NCI-H1694 (cell line): ENCODE measurements around the gene NUDT19.
"Not testable (repeated sequence)": the region's sequence is repeated elsewhere in the genome, so short reads cannot be mapped to it uniquely, and the experiment has no call there.

Experiments used
- DNase-seq: peaks from one replicate; lab custom pipeline; 2025; lab: John Stamatoyannopoulos, UW

The NUDT19 gene

DNA sequence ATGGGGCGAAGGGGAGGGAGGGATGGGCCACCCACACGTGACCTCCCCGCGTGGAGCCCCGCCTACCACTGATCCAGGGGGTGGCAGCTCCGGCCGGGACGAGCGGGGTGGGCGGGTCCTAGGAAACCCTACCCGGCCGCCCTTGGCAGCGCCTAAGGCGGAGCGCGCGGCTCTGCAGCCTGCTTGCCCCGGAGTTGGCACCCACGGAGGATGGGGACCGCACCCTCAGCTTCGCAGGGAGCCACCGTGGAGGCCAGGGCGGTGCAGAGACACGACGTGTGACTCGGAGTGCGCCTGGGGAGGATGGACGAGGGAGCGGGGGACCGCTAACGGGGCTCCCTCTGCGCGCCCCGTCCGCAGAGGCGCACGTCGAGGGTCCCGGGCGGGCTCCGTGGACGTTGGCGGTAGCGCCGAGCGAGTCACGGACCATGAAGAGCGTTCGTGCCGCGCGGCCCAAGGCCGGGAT lies 15.9 kb upstream of the NUDT19 start, which contains the start of gene RGS9BP:
TSS of gene RGS9BP (plus strand) at position 129 of the 466 bp plus-strand sequence. CDS start 416 bp downstream, outside the sequence.
- DNase-seq = peak; percentile 43

DNA sequence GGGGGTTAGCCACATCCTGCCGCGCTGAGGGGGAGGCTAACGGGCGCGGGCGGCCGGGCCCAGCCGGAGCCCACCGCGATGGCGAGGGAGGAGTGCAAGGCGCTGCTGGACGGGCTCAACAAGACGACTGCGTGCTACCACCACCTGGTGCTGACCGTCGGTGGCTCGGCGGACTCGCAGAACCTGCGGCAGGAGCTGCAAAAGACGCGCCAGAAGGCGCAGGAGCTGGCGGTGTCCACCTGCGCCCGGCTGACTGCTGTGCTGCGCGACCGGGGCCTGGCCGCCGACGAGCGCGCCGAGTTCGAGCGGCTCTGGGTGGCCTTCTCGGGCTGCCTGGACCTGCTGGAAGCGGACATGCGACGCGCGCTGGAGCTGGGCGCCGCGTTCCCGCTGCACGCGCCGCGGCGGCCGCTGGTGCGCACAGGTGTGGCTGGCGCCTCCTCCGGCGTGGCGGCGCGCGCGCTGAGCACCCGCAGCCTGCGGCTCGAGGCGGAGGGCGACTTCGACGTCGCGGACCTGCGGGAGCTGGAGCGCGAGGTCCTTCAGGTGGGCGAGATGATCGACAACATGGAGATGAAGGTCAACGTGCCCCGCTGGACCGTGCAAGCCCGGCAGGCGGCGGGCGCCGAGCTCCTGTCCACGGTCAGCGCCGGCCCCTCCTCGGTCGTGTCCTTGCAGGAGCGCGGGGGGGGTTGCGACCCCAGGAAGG lies 15.3 kb upstream of the NUDT19 start:
- DNase-seq = no peak

DNA sequence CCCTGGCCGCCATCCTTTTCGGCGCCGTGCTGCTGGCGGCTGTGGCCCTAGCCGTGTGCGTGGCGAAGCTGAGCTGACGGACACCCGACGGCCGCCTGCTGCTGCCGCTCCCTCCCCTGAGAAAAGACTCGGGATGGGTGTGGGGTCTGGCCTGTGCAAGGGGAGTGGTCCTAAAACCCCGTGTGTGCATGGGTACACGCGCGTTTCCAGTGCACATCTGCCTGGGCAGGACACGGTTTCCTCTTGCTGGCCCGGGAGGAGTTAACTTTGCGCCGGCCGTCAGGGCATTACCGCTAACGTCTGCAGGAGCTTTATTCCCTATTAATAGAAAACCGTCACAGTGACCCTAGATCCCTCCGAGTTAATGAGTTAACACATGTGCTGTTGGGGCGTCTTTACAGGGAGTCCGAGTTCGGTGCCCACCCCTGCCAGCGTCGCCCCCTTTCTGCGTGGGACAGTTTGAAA lies 14.7 kb upstream of the NUDT19 start:
- DNase-seq = no peak

DNA sequence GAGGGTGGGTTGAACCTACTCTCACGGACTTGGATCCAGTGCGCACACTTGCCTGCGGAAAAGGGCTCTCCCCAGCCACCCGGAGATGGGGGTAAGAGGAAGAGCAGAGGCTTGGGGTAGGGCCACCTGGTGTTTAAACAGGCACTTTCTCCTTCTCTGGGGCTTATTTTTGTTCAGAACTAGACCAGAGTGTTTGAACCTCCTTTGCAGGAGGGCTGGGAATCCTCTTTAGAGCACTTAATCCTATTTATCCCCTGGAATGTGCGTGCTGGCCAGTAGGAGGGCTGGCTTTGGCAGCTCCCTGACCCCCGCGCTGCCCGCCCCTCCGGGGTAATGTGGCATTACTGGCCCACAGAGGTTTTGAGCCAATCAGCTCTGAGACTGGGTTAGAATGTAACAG lies 14.0 kb upstream of the NUDT19 start:
- DNase-seq = no peak

DNA sequence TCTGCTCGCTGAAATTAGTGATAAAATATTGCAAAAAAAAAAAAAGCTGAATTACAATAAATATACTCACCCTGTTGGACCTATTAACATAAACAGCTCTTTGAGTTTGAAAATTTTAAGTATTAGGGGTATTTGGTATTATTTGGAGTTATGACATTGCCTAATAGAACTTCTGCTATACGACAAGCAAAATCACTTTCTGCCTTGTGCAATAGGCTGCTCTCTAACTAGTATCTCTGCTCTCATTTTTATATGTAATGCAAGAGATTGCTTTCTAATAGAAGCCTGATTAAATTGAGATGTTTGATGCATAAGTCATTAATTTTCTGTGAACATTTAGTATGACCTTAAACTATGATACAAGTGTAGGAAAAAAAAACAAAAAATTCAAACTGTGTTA lies 10.6 kb upstream of the NUDT19 start:
- no peak for DNase-seq

DNA sequence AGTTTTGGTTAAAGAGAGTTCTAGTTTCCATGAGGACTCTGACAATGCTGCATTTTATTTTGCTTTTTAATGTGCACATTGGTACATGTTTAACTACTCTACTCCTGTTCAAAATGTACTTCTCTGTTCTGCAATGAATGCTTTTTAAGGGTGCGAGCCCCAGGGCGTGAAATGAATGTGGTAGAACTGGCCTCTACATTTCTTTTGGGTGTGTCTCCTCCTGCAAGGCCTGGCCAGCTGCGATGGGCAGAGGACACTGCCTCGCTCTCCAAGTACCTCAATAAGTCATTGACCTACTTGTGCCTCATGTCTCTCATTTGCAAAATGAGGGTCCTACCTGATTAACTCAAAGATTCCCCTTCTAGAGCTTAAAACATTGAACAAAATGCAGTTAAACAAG lies 9.3 kb upstream of the NUDT19 start:
- DNase-seq = no peak

DNA sequence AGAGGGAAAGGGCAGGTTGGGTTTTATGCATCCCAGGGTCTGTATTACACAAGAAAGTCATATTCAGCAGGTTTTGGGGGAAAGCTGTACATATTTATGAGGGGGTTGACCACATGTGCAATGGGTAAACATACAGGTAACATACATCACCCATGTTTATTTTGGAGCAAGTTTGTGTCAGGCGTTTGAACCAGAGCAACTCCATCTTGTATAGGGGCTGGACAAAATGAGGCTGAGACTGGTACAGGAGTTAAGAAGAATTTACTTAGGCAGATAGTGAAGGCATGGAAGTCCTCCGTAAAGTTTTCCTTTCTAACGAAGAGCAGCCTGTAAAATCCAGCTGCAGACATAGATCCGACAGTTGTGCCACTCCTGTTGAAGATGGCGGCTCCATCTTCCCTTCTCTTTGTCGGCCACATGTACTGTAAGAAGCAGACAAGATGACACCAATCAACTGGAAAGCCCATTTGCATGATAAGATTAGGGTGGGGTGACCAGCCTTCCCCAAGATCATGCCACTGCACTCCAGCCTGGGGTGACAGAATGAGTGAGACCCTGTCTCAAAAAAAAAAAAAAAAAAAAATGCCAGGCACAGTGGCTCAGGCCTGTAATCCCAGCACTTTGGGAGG lies 4.7 kb upstream of the NUDT19 start:
- no peak for DNase-seq

DNA sequence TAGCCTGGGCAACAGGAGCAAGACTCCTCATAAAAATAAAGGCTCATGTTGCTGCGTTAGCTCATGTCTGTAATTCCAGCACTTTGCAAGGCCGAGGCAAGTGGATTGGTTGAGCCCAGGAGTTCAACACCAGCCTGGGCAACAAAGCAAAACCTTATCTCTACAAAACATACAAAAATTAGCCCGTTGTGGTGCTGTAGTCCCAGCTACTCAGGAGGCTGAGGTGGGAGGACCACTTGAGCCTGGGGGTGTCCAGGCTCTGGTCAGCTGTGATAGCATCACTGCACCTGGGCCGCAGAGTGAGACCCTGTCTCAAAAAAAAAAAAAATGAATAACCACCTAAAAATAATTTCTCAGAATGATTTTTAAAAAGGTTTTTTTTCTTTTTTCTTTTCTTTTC lies 3.9 kb upstream of the NUDT19 start:
- no peak for DNase-seq

DNA sequence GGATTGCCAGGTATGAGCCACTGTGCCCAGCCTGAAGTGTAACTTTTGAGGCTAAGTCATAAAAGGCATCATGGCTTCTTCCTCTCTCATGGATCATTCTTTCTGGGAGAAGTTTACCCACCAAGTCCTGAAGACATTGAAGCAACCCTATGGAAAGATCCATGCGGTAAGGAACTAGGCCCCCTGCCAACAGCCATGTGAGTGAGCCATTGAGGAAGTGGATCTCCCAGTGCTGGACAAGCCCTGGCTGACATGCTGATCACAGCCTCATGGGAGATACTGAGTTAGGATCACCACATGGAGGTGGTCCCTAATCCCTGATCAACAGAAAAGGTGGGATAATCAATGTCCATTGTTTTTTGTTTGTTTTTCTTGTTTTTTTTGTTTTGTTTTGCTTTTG lies 3.3 kb upstream of the NUDT19 start:
- DNase-seq = no peak

DNA sequence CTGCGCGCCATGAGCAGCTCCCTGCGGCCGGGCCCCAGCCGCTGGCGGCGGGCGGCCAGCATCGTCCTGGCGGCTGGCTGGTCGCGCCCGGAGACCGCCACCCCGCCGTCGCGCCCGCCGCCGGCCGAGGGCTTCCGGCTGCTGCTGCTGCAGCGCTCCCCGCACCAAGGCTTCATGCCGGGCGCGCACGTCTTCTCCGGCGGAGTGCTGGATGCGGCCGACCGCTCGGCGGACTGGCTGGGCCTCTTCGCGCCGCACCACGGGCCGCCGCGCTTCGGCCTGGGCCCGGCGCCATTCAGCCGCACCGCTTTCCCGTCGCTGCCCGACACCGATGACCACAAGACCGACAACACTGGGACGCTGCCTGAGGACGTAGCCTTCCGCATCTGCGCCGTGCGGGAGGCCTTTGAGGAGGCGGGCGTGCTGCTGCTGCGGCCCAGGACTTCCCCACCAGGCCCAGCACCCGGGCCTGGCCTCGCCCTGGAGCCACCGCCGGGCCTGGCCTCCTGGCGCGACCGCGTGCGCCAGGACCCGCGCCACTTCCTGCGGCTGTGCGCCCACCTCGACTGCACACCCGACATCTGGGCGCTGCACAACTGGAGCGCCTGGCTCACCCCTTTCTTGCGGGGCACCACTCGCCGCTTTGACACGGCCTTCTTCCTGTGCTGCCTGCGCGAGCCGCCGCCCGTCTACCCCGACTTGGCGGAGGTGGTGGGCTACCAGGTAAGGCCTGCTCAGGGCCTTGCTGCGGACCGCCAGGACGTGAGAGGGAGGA lies 518 bp downstream of the NUDT19 start:
- DNase-seq = no peak

DNA sequence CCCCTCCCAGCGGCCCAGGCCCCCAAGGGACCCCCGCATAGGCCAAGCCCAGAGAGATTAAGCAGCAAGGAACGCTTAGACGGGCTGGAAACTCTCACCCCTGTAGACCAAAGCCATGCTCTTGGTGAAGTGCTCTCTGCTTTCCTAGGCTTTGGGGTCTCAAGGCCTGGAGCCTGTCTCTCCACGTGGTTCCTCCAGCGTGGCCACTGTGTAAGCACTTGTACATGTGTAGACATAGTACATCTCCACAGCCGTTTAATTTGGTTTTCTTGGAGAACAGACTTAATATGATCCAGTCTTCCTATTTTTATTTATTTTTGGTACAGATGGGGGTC lies 1.1 kb downstream of the NUDT19 start:
- no peak for DNase-seq

DNA sequence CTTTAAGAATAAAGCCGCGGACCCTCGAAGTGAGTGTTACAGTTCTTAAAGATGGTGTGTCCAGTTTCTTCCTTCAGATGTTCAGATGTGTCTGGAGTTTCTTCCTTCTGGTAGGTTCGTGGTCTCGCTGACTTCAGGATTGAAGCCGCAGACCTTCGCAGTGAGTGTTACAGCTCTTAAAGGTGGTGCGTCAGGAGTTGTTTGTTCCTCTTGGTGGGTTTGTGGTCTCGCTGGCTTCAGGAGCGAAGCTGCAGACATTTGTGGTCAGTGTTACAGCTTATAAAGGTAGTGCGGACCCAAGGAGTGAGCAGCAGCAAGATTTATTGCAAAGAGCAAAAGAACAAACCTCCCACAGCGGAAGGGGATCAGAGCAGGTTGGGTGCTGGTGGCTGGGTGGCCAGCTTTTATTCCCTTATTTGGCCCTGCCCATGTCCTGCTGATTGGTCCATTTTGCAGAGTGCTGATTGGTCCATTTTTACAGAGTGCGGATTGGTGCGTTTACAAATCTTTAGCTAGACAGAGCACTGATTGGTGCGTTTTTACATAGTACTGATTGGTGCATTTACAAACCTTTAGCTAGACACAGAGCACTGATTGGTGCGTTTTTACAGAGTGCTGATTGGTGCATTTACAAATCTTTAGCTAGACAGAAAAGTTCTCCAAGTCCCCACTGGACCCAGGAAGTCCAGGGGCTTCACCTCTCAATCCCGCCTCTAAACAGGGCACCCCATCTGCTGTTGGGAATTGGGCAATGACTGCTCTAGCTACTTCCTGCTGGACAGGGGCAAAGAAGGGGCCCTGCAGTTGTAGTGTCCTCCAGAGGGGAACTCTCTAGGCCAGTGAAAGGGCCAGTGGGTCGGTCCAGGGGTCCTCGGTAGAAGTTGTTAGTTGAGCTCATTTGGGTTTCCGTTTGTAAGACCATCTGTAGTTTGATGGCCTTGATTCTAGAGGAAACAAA lies 1.8 kb downstream of the NUDT19 start:
- not testable (repeated sequence) for DNase-seq

DNA sequence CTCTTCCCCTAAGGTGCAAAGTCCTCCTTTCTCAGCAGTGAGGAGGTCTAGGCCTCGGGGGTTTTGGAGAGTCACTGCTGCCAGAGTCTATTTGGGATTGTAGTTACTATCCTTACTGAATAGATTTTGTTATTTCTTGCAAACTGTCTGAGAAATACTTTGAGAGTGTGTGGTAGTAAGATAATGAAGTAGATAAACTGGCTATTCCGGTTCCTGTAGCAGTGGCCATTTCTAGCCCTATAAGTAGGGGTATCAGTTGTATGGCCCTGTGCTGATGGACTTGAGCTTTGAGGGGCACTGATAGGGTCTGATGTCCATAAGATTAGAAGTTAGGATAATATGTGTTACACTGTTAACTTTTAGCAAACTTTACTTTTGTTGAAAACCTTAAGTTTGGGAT lies 2.7 kb downstream of the NUDT19 start:
- not testable (repeated sequence) for DNase-seq

DNA sequence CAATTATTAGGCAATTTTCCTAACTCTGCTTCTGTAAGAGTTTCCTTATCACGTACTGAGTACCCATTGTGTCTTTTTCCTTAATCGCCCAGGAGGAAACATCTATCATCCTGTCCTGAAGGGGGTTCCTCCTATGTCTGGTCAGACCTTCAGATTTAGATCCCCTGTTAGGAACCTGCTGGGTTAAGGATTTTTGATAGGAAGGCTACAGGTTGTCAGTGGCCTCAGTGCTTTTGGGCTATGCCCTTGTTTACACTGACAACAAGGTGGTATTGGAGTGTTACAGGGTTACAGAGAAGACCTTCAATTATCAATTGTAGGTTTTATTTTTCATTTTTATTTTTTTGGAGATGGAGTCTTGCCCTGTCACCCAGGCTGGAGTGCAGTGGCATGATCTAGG lies 3.2 kb downstream of the NUDT19 start:
- not testable (repeated sequence) for DNase-seq

DNA sequence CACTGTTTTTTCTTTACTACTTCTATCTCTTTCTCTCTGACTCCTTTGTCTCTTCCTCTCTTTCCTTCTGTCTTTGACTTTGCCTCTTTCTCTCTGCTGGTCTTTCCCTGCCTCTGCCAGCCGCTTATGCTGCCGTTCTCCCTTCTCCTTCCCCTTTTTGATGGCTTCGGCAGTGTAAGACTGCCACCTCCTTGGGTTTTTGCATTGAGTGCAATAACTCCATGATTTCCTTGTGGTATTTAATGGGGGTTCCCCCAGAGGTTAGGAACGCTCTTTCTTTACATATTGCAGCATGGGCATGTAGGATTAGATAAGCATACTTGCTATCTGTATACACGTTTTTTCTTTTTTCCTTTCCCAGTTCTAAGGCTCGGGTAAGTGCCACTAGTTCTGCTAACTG lies 3.9 kb downstream of the NUDT19 start:
- not testable (repeated sequence) for DNase-seq

DNA sequence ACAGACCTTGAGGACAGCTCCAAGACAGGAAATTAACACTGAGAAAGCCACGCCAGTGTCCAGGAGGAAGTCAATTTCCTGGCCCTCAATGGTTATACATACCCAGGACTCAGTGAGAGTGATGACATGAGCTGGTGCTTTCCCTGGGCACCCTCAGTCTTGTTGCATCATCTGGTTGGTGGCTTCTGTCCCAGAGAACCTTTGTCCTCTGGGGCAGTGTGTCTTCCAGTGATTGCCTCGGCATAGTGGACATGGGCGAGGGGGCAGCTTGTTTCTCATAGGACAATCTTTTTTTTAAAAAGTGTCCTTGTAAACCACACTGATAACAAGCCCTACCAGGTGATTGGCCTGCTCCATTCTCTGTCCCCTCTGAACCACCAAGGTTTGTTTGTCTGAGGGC lies 5.2 kb downstream of the NUDT19 start:
- not testable (repeated sequence) for DNase-seq

DNA sequence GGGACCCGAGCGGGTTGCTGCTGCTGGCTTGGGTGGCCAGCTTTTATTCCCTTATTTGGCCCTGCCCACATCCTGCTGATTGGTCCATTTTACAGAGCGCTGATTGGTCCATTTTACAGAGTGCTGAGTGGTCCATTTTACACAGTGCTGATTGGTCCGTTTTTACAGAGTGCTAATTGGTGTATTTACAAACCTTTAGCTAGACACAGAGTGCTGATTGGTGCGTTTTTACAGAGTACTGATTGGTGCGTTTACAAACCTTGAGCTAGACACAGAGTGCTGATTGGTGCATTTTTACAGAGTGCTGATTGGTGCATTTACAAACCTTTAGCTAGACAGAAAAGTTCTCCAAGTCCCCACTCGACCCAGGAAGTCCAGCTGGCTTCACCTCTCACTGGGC lies 8.5 kb downstream of the NUDT19 start:
- not testable (repeated sequence) for DNase-seq

DNA sequence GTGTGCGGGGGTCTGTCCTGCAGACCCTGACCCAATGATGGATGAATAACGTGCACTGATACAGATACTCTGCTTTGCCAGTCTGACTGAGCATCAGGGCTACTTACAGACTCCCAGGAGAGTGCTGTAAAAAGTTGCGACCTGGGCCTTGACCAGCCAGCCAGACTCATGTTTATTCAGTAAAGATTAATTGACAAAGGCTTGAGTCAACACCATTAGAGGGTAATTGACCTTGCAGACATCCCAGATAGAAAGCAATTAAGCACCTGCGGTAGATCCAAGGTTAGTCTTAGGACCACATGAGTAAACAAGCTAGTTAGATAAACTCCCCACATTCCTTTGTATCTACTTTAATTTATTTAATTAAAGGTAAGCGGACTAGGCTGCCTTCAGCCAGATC lies 10.4 kb downstream of the NUDT19 start:
- DNase-seq = no peak

DNA sequence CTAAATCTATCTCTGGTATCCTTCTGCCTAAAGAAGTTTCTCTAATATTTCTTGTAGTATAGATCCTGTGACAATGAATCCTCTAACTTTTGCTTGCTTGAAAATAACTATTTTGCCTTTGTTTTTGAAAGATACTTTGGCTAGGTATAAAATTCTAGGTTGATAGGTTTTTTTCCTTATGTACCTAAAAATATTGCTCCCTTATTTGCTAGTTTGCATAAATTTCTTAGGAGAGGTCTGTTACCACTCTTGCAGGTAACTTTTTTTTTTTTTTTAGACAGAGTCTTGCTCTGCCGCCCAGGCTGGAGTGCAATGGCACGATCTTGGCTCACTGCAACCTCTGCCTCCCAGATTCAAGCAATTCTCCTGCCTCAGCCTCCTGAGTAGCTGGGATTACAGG lies 12.4 kb downstream of the NUDT19 start:
- DNase-seq = not testable (repeated sequence)

DNA sequence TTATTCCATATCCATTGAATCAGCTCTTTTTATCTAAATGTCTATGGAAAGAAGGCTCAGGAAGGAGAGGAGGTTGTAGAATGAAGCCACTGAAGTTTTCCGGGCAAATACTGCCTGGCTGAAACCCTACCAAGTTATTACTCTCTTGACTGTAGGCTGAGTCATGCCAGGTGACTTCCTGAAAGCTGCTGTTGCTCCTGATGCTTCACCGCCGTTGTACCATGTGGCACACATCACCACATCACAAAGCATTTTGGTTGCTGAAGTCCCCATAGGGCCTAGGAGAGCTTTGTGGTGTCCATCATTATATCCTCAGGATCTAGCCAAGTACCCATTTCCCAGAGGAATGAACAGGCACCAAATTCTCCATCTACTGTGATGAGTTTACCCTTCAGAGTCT lies 16.8 kb downstream of the NUDT19 start:
- no peak for DNase-seq

DNA sequence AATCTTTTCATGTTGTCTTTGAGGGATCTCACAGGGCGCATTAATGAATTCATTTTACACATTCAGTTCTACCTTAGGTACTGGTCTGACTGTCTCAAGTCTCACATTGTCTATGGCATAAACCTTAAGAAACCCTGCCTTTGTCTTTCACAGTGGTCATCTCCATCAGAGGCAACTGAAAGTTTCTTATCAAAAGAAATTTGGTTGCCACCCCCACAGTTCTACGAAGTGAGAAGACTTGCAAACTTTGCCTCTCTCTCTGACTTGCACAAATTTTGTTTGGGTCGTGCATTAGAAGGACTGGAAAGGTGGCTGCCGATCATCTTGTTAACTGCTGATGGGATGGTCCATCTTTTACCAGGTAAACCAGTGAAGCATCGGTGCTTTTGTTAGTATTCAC lies 17.4 kb downstream of the NUDT19 start:
- DNase-seq = no peak

DNA sequence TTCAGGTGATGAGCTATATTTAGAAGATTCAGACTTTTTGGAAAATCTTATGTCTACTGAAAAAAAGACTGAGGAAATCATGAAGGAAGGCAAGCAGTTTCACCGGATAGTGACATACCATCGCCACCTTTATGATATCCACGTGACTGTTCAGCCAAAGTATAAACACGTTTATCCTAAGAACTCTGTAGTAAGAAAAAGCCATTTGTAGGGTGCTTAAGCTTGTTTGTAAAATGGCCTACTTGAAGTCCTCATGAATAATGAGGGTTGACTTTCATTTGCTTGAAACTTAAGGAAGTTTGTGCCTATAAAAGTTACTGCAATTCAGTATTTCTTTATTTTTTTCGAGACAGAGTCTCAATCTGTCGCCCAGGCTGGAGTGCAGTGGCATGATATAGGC lies 20.1 kb downstream of the NUDT19 start:
- no peak for DNase-seq
